Measurements from ENCODE around the gene LMNB1. TPM values are rescaled to one million over a fixed set of nuclear protein-coding genes. Genes with fewer than 3 reads are reported as not detected.
A peak's percentile ranks its signal among the peaks of the same experiment; 100 is the strongest.

LMNB1 gene
- polyA plus RNA-seq, 1 donor (not counting 4 experiments of a cell fraction or from before 2014, with no cell fraction given) = 11.0 TPM

GRCh38 chr5:126868338-126869004 is 91.5 kb downstream of the LMNB1 start:
- FAIRE-seq (no peak), DNase-seq (ENCODE audit: low read depth, low spot score) (no peak)
- Histone ChIP-seq H3K4me2 (ENCODE audit: control insufficient read depth, extremely low read depth, insufficient read depth, low read depth, low read length) (peak overlapping the region; percentile 74), H3K9me1 (ENCODE audit: control insufficient read depth, extremely low read depth, insufficient read depth, low read length) (no peaks in the 10 kb centered on the region), H4K20me1 (ENCODE audit: control insufficient read depth, extremely low read depth, insufficient read depth, low read length) (no peaks in the 10 kb centered on the region), H3K4me1 (ENCODE audit: control insufficient read depth, extremely low read depth, insufficient read depth, low read length) (no peaks in the 10 kb centered on the region), H3K4me3 (ENCODE audit: control insufficient read depth in 2 of 3, extremely low read depth in 1 of 3, insufficient read depth in 2 of 3, low read depth in 1 of 3, low read length in 3 of 3) (peak overlapping the region in 1 of 3 experiments; percentile 40), H3K9me3 (ENCODE audit: control insufficient read depth, low read depth, low read length) (no peaks in the 10 kb centered on the region), H3K36me3 (ENCODE audit: control insufficient read depth in 2 of 2, extremely low read depth in 1 of 2, insufficient read depth in 2 of 2, low read length in 2 of 2) (no peaks in the 10 kb centered on the region), H3K27ac (ENCODE audit: control insufficient read depth, insufficient read depth, low read length) (no peak overlapping the region), H3K79me2 (ENCODE audit: control insufficient read depth, insufficient read depth, low read length) (no peaks in the 10 kb centered on the region), H3K9ac (ENCODE audit: control insufficient read depth, extremely low read depth, insufficient read depth, low read length) (no peak overlapping the region), H3K27me3 (ENCODE audit: control insufficient read depth, extremely low read depth, insufficient read depth, low read length) (no peaks in the 10 kb centered on the region), H2AFZ (ENCODE audit: control insufficient read depth, low read length) (no peak overlapping the region)
- TF ChIP-seq CTCF (optimal IDR thresholded peaks at IDR 0.05 in 1 of 3, IDR thresholded peaks at IDR 0.05 in 1 of 3, conservative IDR thresholded peaks at IDR 0.05 in 1 of 3; ENCODE audit: extremely low read depth in 1 of 3, insufficient read depth in 2 of 3, low read length in 3 of 3) (no peak), EZH2 (IDR thresholded peaks at IDR 0.05; ENCODE audit: low read length) (no peak)
- dilution Hi-C loops (cut with MboI; ENCODE audit: extremely low pct_ligation_motif_present, low sequenced_read_pairs) = no loop called here

- no peaks in the 10 kb centered on the region for H3K4me1 ChIP-seq (ENCODE audit: control insufficient read depth, extremely low read depth, insufficient read depth, low read length)
- no peaks in the 10 kb centered on the region for H3K27me3 ChIP-seq (ENCODE audit: control insufficient read depth, extremely low read depth, insufficient read depth, low read length)
- DNase-seq (ENCODE audit: low read depth, low spot score) (no peak), FAIRE-seq (no peak)
- dilution Hi-C loops (cut with MboI; ENCODE audit: extremely low pct_ligation_motif_present, low sequenced_read_pairs) = no loop called here
- H3K4me3 ChIP-seq (ENCODE audit: control insufficient read depth in 2 of 3, extremely low read depth in 1 of 3, insufficient read depth in 2 of 3, low read depth in 1 of 3, low read length in 3 of 3) = peak overlapping the region in 1 of 3 experiments; percentile 40
- H3K9ac ChIP-seq (ENCODE audit: control insufficient read depth, extremely low read depth, insufficient read depth, low read length) = no peak overlapping the region
- no peaks in the 10 kb centered on the region for H3K79me2 ChIP-seq (ENCODE audit: control insufficient read depth, insufficient read depth, low read length)
- no peaks in the 10 kb centered on the region for H3K9me1 ChIP-seq (ENCODE audit: control insufficient read depth, extremely low read depth, insufficient read depth, low read length)
- peak overlapping the region; percentile 73 for H2AFZ ChIP-seq (ENCODE audit: control insufficient read depth, low read length)
- H3K36me3 ChIP-seq (ENCODE audit: control insufficient read depth in 2 of 2, extremely low read depth in 1 of 2, insufficient read depth in 2 of 2, low read length in 2 of 2) = no peaks in the 10 kb centered on the region
- H3K27ac ChIP-seq (ENCODE audit: control insufficient read depth, insufficient read depth, low read length) = no peak overlapping the region
- peak overlapping the region; percentile 74 for H3K4me2 ChIP-seq (ENCODE audit: control insufficient read depth, extremely low read depth, insufficient read depth, low read depth, low read length)
- TF ChIP-seq EZH2 (IDR thresholded peaks at IDR 0.05; ENCODE audit: low read length) (no peak), CTCF (optimal IDR thresholded peaks at IDR 0.05 in 1 of 3, IDR thresholded peaks at IDR 0.05 in 1 of 3, conservative IDR thresholded peaks at IDR 0.05 in 1 of 3; ENCODE audit: extremely low read depth in 1 of 3, insufficient read depth in 2 of 3, low read length in 3 of 3) (no peak)
- no peaks in the 10 kb centered on the region for H4K20me1 ChIP-seq (ENCODE audit: control insufficient read depth, extremely low read depth, insufficient read depth, low read length)
- H3K9me3 ChIP-seq (ENCODE audit: control insufficient read depth, low read depth, low read length) = no peaks in the 10 kb centered on the region
These were observed 92.1 kb downstream of the LMNB1 start for GRCh38 chr5:126869005-126869451.

Measured in keratinocyte (primary cell).